ENCODE data around the gene IGFBP7.

Gene IGFBP7

GRCh38 chr4:57043347-57044251 is 66.6 kb downstream of the IGFBP7 start:
- no peak for DNase-seq (ENCODE audit: low spot score)
- POLR2A ChIA-PET (ENCODE audit: low non-redundant PET) = no interaction called here
- H3K27ac ChIP-seq = peak overlapping the region; percentile 46
- CTCF ChIA-PET = interaction anchor here (0.7 kb wide), 1 partner anchor 110 kb away, joined by 3 read pairs; no protein-coding TSS in a partner anchor
- TF ChIP-seq CTCF (conservative IDR thresholded peaks at IDR 0.05; ENCODE audit: low read depth) = no peak

DNA sequence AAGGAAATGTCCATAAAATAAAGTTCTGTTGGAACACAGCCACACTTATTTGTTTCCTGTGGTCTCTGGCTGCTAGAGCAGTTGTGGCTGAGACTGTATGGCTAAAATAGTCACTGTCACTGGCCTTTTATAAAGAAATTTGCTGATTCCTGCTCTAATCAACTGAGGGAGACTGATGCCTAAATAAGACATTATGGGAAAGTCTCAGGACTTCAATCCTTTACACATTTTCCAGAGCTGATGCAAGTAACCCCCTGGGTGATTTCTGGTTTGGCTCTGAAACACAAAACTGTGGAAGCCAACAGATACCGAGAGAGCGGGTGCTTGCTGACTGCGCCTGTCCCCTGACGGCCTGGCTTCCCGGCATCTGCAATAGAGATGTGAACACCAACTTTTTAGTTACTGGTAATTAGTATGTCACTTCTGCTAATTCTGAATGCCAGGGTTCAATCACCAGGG is 67.4 kb downstream of the IGFBP7 start:
- TF ChIP-seq CTCF (conservative IDR thresholded peaks at IDR 0.05; ENCODE audit: low read depth) = no peak
- peak overlapping the region; percentile 20; the same call in 1 of the 2 replicates for H3K27ac ChIP-seq
- CTCF ChIA-PET = no interaction called here
- DNase-seq (ENCODE audit: low spot score) = no peak
- POLR2A ChIA-PET (ENCODE audit: low non-redundant PET) = no interaction called here

DNA sequence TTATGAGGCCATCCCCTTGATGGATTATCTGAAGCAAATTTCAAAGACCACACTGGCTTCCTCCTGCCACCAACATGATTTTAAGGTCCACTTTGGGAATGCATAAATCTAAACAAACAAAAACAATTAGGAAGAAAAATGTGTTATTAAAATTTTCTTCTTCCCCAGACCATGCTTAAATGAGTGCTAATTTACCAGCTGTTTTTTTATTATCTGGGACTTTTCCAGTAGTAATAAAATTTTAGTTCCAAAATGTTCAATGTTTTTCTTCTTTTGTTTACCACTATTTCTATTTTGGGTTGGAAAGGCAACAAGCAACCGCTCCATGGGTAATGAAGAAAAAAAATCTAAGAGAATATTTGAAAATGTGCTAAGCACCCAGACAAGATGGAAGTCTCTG is 69.2 kb downstream of the IGFBP7 start:
- H3K27ac ChIP-seq = no peak overlapping the region
- POLR2A ChIA-PET (ENCODE audit: low non-redundant PET) = no interaction called here
- DNase-seq (ENCODE audit: low spot score) = no peak
- TF ChIP-seq CTCF (conservative IDR thresholded peaks at IDR 0.05; ENCODE audit: low read depth) = no peak
- CTCF ChIA-PET = interaction anchor here (3.3 kb wide), 1 partner anchor 122 kb away, joined by 16 read pairs; no protein-coding TSS in a partner anchor

GRCh38 chr4:57040510-57040909 is 69.7 kb downstream of the IGFBP7 start:
- ChIA-PET CTCF (interaction anchor here (0.7 to 3.3 kb wide), 2 partner anchors 123 to 162 kb away, joined by 4 to 16 read pairs; no protein-coding TSS in a partner anchor), POLR2A (ENCODE audit: low non-redundant PET) (no interaction called here)
- H3K27ac ChIP-seq = peak overlapping the region; percentile 35; the same call in 1 of the 2 replicates
- no peak for TF ChIP-seq CTCF (conservative IDR thresholded peaks at IDR 0.05; ENCODE audit: low read depth)
- DNase-seq (ENCODE audit: low spot score) = no peak

DNA sequence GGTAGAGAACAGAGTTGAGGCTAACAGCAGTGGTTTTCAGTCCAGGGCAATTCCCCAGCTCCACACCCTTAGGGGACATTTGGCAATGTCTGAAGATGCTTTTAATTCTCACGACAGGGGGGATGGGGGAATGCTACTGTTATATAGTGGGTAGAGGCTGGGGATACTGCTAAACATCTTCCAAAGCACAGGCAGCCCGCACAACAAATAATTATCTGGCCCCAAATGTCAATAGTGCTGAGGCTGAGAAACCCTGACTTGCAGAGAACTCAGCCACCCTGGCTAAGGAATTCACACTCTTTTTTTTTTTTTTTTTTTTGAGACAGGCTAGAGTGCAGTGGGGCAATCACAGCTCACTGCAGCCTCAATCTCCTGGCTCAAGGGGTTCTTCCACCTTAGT is 70.8 kb downstream of the IGFBP7 start:
- CTCF ChIA-PET = interaction anchor here (1.5 to 3.3 kb wide), 2 partner anchors 90 to 124 kb away, joined by 3 to 16 read pairs; no protein-coding TSS in a partner anchor
- POLR2A ChIA-PET (ENCODE audit: low non-redundant PET) = no interaction called here

More for the DNA sequence above, 70.8 kb downstream of the IGFBP7 start:
- no peak for TF ChIP-seq CTCF (conservative IDR thresholded peaks at IDR 0.05; ENCODE audit: low read depth)
- peak overlapping the region; percentile 48 for H3K27ac ChIP-seq
- DNase-seq (ENCODE audit: low spot score) = no peak
